ENCODE data around the gene SUGCT.

GRCh38 chr7:40402661-40403060 lies 267.9 kb downstream of the SUGCT start:
- no peak for TF ChIP-seq USF1 (IDR thresholded peaks at IDR 0.05)
- no peak for TF ChIP-seq CEBPB (IDR thresholded peaks at IDR 0.05)
- no peak for TF ChIP-seq YY1 (IDR thresholded peaks at IDR 0.05; ENCODE audit: low read depth)
- no peak for TF ChIP-seq EP300 (IDR thresholded peaks at IDR 0.05; ENCODE audit: borderline replicate concordance)
- no peak for TF ChIP-seq MAX (IDR thresholded peaks at IDR 0.05)
- no peak for TF ChIP-seq TEAD4 (IDR thresholded peaks at IDR 0.05)
- TF ChIP-seq EGR1 (IDR thresholded peaks at IDR 0.05), result no peak
- no peak for TF ChIP-seq REST (IDR thresholded peaks at IDR 0.05; ENCODE audit: low read depth)
- TF ChIP-seq TAF1 (IDR thresholded peaks at IDR 0.05; ENCODE audit: low read depth), result no peak
- TF ChIP-seq TCF12 (IDR thresholded peaks at IDR 0.05; ENCODE audit: low read depth), result no peak
- TF ChIP-seq NFIC (IDR thresholded peaks at IDR 0.05), result no peak
- no peak for TF ChIP-seq CREB1 (IDR thresholded peaks at IDR 0.05; ENCODE audit: low read depth)
- TF ChIP-seq RAD21 (IDR thresholded peaks at IDR 0.05; ENCODE audit: low read depth), result no peak

Data from Ishikawa (cell line).